ENCODE data around the gene ACP1.

Gene ACP1

DNA sequence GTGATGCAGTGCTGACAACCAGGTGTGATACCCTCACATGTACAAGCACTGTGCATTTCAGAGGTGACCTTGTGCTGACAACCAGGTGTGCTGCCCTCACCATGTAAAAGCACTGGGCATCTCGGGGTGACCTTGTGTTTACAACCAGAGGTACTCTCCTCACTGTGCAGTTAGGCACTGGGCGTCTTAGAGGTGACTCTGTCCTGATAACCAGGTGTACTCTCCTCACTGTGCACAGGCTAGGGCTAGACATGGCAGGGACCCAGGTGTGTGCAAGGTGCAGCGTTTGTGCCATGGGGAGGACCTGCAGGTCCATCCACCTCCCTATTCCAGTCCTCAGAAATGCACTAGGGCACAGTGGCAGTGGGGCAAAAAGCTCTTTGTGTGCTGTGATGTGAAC is 31.6 kb downstream of the ACP1 start:
- TF ChIP-seq, protein P1, sequence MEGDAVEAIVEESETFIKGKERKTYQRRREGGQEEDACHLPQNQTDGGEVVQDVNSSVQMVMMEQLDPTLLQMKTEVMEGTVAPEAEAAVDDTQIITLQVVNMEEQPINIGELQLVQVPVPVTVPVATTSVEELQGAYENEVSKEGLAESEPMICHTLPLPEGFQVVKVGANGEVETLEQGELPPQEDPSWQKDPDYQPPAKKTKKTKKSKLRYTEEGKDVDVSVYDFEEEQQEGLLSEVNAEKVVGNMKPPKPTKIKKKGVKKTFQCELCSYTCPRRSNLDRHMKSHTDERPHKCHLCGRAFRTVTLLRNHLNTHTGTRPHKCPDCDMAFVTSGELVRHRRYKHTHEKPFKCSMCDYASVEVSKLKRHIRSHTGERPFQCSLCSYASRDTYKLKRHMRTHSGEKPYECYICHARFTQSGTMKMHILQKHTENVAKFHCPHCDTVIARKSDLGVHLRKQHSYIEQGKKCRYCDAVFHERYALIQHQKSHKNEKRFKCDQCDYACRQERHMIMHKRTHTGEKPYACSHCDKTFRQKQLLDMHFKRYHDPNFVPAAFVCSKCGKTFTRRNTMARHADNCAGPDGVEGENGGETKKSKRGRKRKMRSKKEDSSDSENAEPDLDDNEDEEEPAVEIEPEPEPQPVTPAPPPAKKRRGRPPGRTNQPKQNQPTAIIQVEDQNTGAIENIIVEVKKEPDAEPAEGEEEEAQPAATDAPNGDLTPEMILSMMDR (IDR thresholded peaks at IDR 0.05; ENCODE audit: low read depth, low read length), result no peak
- in situ Hi-C loops (cut with HindIII; ENCODE audit: low sequenced_read_pairs), result no loop called here
- H3K4me3 ChIP-seq (ENCODE audit: low read depth, low read length), result no peak overlapping the region
- no peak for DNase-seq (ENCODE audit: low read depth, low spot score)

DNA sequence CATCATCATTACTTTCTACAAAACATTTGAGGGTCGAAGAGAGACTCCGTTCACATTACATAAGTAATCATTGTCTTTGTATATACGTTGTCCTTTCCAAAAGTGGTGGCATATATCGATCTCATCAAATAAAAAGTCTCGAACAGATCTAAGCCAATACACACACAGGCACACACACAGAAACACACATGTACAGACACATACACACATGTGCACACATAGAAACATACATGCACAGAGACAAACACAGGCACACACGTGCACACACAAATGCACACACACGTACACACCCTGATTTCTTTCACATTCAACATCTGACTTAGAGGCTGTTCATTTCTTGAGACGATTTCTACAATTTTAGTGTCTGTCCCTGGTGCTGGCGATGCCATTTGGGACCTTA is 40.6 kb downstream of the ACP1 start:
- TF ChIP-seq, protein P1 (IDR thresholded peaks at IDR 0.05; ENCODE audit: low read depth, low read length), result no peak
- DNase-seq (ENCODE audit: low read depth, low spot score), result no peak
- H3K4me3 ChIP-seq (ENCODE audit: low read depth, low read length), result no peak overlapping the region
- in situ Hi-C loops (cut with HindIII; ENCODE audit: low sequenced_read_pairs), result no loop called here

DNA sequence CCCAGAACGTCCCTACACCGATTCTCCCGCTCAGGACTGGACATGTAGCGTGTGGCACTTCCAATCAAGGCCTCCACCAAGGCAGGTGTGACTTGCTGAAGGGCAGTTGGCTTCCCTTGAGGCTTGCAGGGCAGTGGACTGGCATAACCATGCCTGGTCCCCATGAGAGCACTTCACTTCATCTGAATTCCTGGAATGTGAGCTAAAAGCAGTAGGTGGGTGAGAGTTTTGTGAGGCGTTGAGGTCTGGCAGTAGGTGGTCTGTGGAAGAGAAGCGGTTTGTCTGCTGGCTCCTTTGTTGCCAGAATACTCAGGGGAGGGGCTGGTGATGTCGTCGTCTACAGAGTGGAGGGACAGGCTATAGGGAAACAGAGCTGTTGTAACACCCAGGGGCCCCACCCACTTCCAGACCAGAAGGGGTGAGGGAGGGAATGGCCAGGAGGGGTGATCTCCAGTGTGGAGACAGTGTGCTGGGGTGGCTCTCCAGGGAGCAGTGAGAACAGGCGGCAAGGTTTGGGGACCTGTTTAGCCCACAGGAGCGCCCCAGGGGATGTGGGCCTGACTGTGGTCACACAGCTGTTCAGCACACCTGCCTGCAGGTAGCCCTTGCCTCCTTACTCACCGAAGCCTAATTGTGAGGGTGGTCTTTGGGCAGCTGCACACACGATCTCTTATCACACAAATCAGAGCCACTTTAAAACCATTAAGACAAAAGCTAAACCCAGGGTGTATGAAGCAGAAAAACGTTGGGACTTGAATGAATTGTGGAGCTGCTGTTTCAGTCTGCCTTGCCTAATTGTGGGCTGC is 44.6 kb downstream of the ACP1 start:
- H3K4me3 ChIP-seq (ENCODE audit: low read depth, low read length), result no peak overlapping the region
- in situ Hi-C loops (cut with HindIII; ENCODE audit: low sequenced_read_pairs), result no loop called here
- TF ChIP-seq, protein P1 (IDR thresholded peaks at IDR 0.05; ENCODE audit: low read depth, low read length), result no peak
- no peak for DNase-seq (ENCODE audit: low read depth, low spot score)

DNA sequence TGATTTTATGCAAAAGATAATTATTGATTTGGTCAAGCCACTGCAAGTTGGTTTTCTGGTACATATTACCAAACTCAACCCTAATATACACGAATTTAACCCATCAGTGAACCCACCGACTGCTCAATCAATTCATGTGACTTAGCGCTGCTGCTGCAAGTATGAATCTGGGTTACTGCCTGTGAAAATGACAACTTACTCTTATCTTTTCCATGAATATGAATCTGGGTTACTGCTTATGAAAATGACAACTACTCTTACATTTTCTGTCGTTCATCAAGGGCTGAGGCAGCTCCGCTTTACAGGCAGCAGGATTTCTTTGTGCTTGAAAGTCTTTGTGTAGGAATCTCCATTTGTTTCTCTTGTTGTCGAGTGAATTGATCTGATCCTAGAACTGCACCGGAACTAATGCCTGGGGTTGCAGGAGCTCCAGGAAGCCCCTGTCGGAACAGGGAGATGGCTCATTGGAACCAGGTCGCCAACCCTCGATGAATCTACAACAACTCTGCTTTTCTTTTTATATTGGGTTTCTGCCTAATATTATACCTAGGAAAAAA is 45.3 kb downstream of the ACP1 start:
- TF ChIP-seq, protein P1 (IDR thresholded peaks at IDR 0.05; ENCODE audit: low read depth, low read length), result no peak
- no peak overlapping the region for H3K4me3 ChIP-seq (ENCODE audit: low read depth, low read length)
- in situ Hi-C loops (cut with HindIII; ENCODE audit: low sequenced_read_pairs), result no loop called here
- no peak for DNase-seq (ENCODE audit: low read depth, low spot score)

DNA sequence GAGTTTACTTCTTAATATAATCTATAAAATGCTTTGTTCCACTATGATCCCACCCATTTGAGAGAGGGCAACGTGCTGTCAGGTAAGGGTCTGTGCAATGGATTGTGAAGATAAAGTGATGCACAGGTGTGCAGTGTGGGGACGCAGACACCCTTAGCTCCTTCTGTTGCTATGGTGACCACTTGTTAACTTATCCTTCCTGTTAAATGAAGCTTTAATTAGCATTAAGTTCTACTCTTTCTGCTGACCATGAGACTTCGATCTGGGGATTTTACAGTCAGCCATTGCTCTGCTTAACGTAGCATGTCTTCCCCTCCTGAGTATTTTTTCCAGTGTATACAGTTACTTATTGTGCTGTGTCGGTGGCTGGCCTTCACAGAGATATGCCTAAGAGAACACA is 46.2 kb downstream of the ACP1 start:
- in situ Hi-C loops (cut with HindIII; ENCODE audit: low sequenced_read_pairs), result no loop called here
- H3K4me3 ChIP-seq (ENCODE audit: low read depth, low read length), result no peak overlapping the region
- TF ChIP-seq, protein P1 (IDR thresholded peaks at IDR 0.05; ENCODE audit: low read depth, low read length), result no peak
- no peak for DNase-seq (ENCODE audit: low read depth, low spot score)

DNA sequence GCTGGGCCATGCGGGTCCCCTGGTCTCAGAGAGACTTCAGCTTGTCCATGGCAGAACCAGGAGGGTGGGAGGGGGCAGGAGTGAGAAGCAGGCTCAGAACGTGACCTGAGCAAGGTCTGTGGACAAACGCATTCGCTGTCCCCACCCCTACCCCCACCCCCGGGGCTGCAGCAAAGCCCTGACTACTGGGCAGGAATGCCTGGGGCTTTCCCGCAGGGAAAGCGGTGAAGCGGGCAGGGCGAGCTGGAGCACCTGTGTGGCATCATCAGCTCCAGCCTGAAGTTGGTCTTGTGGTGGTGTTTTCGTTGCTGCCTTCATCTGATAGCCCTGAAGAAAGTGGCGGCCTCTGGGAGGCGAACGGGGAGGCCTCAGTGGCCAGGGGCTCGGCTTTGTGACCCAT is 49.2 kb downstream of the ACP1 start:
- H3K4me3 ChIP-seq (ENCODE audit: low read depth, low read length), result no peak overlapping the region

More for the DNA sequence above, 49.2 kb downstream of the ACP1 start:
- DNase-seq (ENCODE audit: low read depth, low spot score), result no peak
- TF ChIP-seq, protein P1 (IDR thresholded peaks at IDR 0.05; ENCODE audit: low read depth, low read length), result no peak
- in situ Hi-C loops (cut with HindIII; ENCODE audit: low sequenced_read_pairs), result no loop called here
